GM12892 (cell line): ENCODE measurements around the gene ARIH1.
"Not testable (repeated sequence)": the region's sequence is repeated elsewhere in the genome, so short reads cannot be mapped to it uniquely, and the experiment has no call there.

Source experiments
- POLR2A ChIP-seq: IDR thresholded peaks from 2 replicates; pipeline ENCODE4 v1.6.1; 2011; ENCODE audit warnings: low read depth, low read length, control low read depth
- POLR2AphosphoS5 ChIP-seq: IDR thresholded peaks from 2 replicates; pipeline ENCODE4 v1.6.1; 2011; ENCODE audit warnings: low read depth, low read length, control low read depth
- TAF1 ChIP-seq: IDR thresholded peaks from 2 replicates; pipeline ENCODE4 v1.6.1; 2011; ENCODE audit warnings: low read depth, mild to moderate bottlenecking, control low read depth, low read length, borderline replicate concordance

DNA sequence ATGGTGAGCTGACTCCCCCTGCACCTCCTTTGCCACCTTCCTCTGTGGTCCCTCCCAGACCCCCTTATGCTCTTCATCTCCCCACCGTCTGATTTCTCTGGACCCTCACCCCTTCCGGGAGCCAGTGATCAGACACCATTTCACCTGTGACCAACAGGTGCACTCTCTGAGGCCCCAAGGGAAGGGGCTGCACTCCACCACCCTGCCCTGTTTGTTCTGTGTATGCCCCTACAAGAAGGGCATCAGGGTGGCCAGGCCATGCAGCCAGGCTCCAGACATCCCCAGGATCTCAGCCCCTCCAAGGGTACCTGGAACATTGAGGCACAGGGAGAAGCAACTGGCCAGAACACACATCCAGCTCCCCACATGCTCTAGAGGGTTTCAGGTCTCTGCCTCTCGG lies 138.2 kb downstream of the ARIH1 start:
- not testable (repeated sequence) for TF ChIP-seq POLR2AphosphoS5, POLR2A, TAF1
